PC-3 (cell line): ENCODE results near the gene RNF151.

Experiments used
- CTCF ChIP-seq: fragments of 300-600 bp; sonication (generic); conservative IDR thresholded peaks from 2 replicates; pipeline ENCODE4 v1.5.1; 2017; ENCODE audit warnings: antibody characterized with exemption, low read depth, mild to moderate bottlenecking, low read length
- EZH2 ChIP-seq: fragments of 300-600 bp; sonication (generic); IDR thresholded peaks from one replicate; pipeline ENCODE4 v1.6.1; 2017; ENCODE audit warnings: antibody characterized with exemption, mild to moderate bottlenecking, low read length; ENCODE audit not compliant: unreplicated experiment
- EZH2phosphoT487 ChIP-seq: fragments of 300-600 bp; sonication (generic); IDR thresholded peaks from 2 replicates; pipeline ENCODE4 v1.6.1; 2018; ENCODE audit warnings: mild to moderate bottlenecking, antibody characterized with exemption, low read length, borderline replicate concordance

GRCh38 chr16:1924095-1924494, 42.6 kb upstream of the RNF151 start:
- TF ChIP-seq CTCF (no peak), EZH2phosphoT487 (no peak), EZH2 (no peak)
